ENCODE measurements around the gene GPR84. TPM values are rescaled to one million over a fixed set of nuclear protein-coding genes. Genes with fewer than 3 reads are reported as not detected.
A peak's percentile ranks its signal among the peaks of the same experiment; 100 is the strongest.
"Not testable (repeated sequence)": the region's sequence is repeated elsewhere in the genome, so short reads cannot be mapped to it uniquely, and the experiment has no call there.

Gene GPR84
- total RNA-seq, 2 donors from 2014 or later, result not detected

DNA sequence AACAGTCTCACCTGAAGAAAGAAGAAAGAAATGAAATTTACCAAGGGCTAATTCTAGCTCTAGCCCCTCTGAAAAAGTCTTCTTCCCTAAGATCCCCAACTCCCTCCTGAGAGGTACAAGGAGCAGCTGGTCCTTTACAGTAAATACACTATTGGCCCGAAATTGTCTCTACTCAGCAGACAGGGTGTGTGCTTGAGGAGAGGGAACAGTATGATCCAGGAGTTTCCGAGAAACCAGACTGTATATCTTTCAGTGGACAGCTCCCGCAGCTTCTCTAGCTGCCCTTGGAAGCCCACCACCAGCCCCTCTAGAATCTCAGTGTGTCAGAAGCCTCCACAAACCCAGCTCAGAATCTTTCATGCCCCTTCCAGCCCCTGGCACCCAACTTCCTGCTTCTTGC lies 8.1 kb downstream of the GPR84 start:
- TF ChIP-seq POLR2A (IDR thresholded peaks at IDR 0.05), result no peak
- TF ChIP-seq, protein P1, sequence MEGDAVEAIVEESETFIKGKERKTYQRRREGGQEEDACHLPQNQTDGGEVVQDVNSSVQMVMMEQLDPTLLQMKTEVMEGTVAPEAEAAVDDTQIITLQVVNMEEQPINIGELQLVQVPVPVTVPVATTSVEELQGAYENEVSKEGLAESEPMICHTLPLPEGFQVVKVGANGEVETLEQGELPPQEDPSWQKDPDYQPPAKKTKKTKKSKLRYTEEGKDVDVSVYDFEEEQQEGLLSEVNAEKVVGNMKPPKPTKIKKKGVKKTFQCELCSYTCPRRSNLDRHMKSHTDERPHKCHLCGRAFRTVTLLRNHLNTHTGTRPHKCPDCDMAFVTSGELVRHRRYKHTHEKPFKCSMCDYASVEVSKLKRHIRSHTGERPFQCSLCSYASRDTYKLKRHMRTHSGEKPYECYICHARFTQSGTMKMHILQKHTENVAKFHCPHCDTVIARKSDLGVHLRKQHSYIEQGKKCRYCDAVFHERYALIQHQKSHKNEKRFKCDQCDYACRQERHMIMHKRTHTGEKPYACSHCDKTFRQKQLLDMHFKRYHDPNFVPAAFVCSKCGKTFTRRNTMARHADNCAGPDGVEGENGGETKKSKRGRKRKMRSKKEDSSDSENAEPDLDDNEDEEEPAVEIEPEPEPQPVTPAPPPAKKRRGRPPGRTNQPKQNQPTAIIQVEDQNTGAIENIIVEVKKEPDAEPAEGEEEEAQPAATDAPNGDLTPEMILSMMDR (IDR thresholded peaks at IDR 0.05), result no peak
- no peaks in the 10 kb centered on the region for H3K9me3 ChIP-seq
- peaks cover 89% of the 10 kb centered on the region for H3K4me1 ChIP-seq
- H3K27ac ChIP-seq, result peak overlapping the region in 3 of 4 donors; percentile 33 to 76 (median 54)
- no peaks in the 10 kb centered on the region for H3K36me3 ChIP-seq (replicated peaks in 1 of 2; ENCODE audit: insufficient read depth in 1 of 2, low read depth in 2 of 2)
- WGBS, 2 donors, result 52 to 71% methylated on average over 3 of the region's 3 CpGs
- no peak for ATAC-seq
- H3K4me3 ChIP-seq, result no peak overlapping the region
- intact Hi-C loops (cut with DNase I), result no loop called here
- H3K27me3 ChIP-seq, result no peaks in the 10 kb centered on the region
- no peak for DNase-seq

- Histone ChIP-seq H3K4me1 (peaks cover 85% of the 10 kb centered on the region), H3K27ac (peak overlapping the region in 3 of 4 donors; percentile 76 to 86 (median 83)), H3K36me3 (replicated peaks in 1 of 2; ENCODE audit: insufficient read depth in 1 of 2, low read depth in 2 of 2) (peaks cover 0 to 5% of the 10 kb centered on the region in 2 donors), H3K27me3 (no peaks in the 10 kb centered on the region), H3K4me3 (no peak overlapping the region), H3K9me3 (no peaks in the 10 kb centered on the region)
- TF ChIP-seq, protein P1 (IDR thresholded peaks at IDR 0.05), result peak in 2 of 7 experiments; percentile 29 to 31
- TF ChIP-seq POLR2A (IDR thresholded peaks at IDR 0.05), result no peak
- no peak for DNase-seq
- intact Hi-C loops (cut with DNase I), result no loop called here
- WGBS, 2 donors, result 74 to 84% methylated on average over 6 of the region's 6 CpGs
- ATAC-seq, result no peak
These were observed 9.0 kb downstream of the GPR84 start for GRCh38 chr12:54355104-54355815.

GRCh38 chr12:54354271-54354670 lies 10.0 kb downstream of the GPR84 start:
- H3K36me3 ChIP-seq (replicated peaks in 1 of 2; ENCODE audit: insufficient read depth in 1 of 2, low read depth in 2 of 2), result peaks cover 0 to 12% of the 10 kb centered on the region in 2 donors
- ATAC-seq; H3K4me3 ChIP-seq; intact Hi-C loops (cut with DNase I); DNase-seq; H3K27me3 ChIP-seq; H3K9me3 ChIP-seq: not testable (repeated sequence)
- H3K27ac ChIP-seq, result peak overlapping the region in 3 of 4 donors; percentile 69 to 86 (median 83)
- peaks cover 78% of the 10 kb centered on the region for H3K4me1 ChIP-seq
- 70 to 72% methylated on average over 7 of the region's 7 CpGs for WGBS, 2 donors

GRCh38 chr12:54352891-54353874 lies 11.1 kb downstream of the GPR84 start:
- DNase-seq (peak; percentile 69 to 86 (median 78)), ATAC-seq (peak; percentile 86)
- WGBS, 2 donors, result 8 to 13% methylated on average over 1 of the region's 1 CpG
- Histone ChIP-seq H3K4me3 (no peak overlapping the region), H3K36me3 (replicated peaks in 1 of 2; ENCODE audit: insufficient read depth in 1 of 2, low read depth in 2 of 2) (peaks cover 0 to 23% of the 10 kb centered on the region in 2 donors), H3K4me1 (peaks cover 72% of the 10 kb centered on the region), H3K9me3 (no peaks in the 10 kb centered on the region), H3K27ac (peak overlapping the region; percentile 69 to 86 (median 81)), H3K27me3 (no peaks in the 10 kb centered on the region)
- intact Hi-C loops (cut with DNase I), result no loop called here
- TF ChIP-seq, protein P1 (IDR thresholded peaks at IDR 0.05), result no peak
- TF ChIP-seq POLR2A (IDR thresholded peaks at IDR 0.05), result peak; percentile 10 to 69 (median 54)

DNA sequence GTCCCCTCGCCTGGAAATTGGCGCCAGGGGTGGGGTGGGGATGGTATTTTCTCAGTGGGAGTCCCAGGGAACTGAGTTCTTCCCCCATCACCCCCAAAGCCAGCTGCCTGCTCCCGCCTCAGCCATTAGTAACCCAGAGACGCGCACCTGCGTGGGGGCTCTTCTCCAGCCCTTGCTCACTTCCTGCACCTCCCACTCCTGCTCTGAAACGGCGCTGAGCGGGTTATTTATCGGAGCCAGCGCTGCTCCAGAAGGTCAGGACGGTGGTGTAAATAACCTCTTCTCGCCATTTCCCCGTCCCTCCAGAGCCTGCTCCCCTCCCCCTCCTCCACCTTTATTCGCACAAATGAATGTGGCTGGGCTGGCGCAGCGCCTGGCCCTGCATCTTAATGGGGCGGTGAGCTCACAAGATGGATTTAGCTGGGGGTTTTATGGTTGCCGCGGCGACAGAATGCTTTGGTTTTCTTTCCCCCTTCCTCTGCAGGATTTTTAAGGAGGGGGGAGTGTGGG lies 12.2 kb downstream of the GPR84 start:
- DNase-seq (peak; percentile 72 to 85 (median 78)), ATAC-seq (peak; percentile 56)
- Histone ChIP-seq H3K27ac (peak overlapping the region; percentile 69 to 86 (median 80)), H3K9me3 (no peaks in the 10 kb centered on the region), H3K36me3 (replicated peaks in 1 of 2; ENCODE audit: insufficient read depth in 1 of 2, low read depth in 2 of 2) (peaks cover 0 to 33% of the 10 kb centered on the region in 2 donors), H3K4me3 (no peak overlapping the region), H3K27me3 (no peaks in the 10 kb centered on the region), H3K4me1 (peaks cover 60% of the 10 kb centered on the region)
- WGBS, 2 donors, result 14 to 30% methylated on average over 21 of the region's 21 CpGs
- TF ChIP-seq, protein P1 (IDR thresholded peaks at IDR 0.05), result no peak
- peak in 1 of 3 donors; percentile 13 for TF ChIP-seq POLR2A (IDR thresholded peaks at IDR 0.05)
- intact Hi-C loops (cut with DNase I), result no loop called here
